ENCODE measurements around the gene LBHD2.

DNA sequence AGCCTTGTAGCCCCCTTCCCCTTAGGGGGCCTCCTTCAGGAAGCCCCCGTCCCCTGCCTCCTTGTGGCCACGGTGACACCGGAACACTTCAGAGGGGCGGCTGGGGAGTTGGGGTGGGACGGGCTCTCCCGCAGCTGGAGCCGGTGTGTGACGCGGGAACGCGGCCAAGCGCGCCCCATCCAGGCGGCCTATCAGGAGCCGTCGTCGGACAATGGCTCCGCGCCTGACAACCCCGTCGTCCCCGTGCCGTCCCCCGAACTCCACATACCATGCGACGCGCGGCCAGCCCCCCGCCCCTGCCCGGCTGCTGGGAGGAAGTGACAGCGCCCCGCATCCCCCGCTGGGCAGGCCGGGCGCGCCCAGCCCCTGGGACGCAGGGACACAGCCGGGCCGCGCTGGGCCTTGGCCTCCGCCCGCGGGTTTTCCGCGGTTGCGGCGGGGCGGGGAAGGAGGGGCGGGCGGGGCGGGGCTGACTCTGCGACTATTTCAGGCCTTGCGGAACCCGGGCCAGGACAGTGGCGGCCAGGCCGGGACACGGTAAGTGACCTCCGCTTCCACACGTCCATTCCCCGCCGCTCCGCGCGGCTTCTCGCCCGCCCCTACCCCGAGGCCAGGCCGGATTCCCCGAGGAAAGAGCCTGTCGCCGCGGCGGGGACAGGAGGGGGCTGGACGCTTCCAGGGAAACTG is 39.1 kb downstream of the LBHD2 start, which contains the start of gene TNFAIP2:
- no peak for TF ChIP-seq POLR2A (IDR thresholded peaks at IDR 0.05)
- TF ChIP-seq, protein P1, sequence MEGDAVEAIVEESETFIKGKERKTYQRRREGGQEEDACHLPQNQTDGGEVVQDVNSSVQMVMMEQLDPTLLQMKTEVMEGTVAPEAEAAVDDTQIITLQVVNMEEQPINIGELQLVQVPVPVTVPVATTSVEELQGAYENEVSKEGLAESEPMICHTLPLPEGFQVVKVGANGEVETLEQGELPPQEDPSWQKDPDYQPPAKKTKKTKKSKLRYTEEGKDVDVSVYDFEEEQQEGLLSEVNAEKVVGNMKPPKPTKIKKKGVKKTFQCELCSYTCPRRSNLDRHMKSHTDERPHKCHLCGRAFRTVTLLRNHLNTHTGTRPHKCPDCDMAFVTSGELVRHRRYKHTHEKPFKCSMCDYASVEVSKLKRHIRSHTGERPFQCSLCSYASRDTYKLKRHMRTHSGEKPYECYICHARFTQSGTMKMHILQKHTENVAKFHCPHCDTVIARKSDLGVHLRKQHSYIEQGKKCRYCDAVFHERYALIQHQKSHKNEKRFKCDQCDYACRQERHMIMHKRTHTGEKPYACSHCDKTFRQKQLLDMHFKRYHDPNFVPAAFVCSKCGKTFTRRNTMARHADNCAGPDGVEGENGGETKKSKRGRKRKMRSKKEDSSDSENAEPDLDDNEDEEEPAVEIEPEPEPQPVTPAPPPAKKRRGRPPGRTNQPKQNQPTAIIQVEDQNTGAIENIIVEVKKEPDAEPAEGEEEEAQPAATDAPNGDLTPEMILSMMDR (IDR thresholded peaks at IDR 0.05), result no peak
